ENCODE data around the gene PTPN7. TPM values are rescaled to one million over a fixed set of nuclear protein-coding genes. Genes with fewer than 3 reads are reported as not detected.

Gene PTPN7
- total and polyA plus RNA-seq, 10 of the 15 experiments (the other 5 are each of a cell fraction or from before 2014, with no cell fraction given): 7.9 to 117 (median 102) TPM

GRCh38 chr1:202200669-202201068 is 40.3 kb upstream of the PTPN7 start:
- ATAC-seq: no peak
- ChIA-PET SMC1A (ENCODE audit: uncharacterized antibody, unreplicated experiment) (interaction anchor here (1.0 kb wide), 1 partner anchor 51 kb away, joined by 3 read pairs; no protein-coding TSS in a partner anchor), CTCF (interaction anchor here (0.6 to 1.5 kb wide), 3 partner anchors 8 to 12 kb away, joined by 3 to 5 read pairs (median 4); no protein-coding TSS in a partner anchor), POLR2A (no interaction called here), RAD21 (ENCODE audit: unreplicated experiment) (interaction anchor here (1.7 kb wide), 1 partner anchor 12 kb away, joined by 5 read pairs; no protein-coding TSS in a partner anchor)
- H3K36me3 ChIP-seq (ENCODE audit: control insufficient read depth in 2 of 2, insufficient read depth in 2 of 2, low read length in 1 of 2): no peaks in the 10 kb centered on the region
- no TSS peak for BruUV-seq (replicated peaks)
- DNase-seq (ENCODE audit: low read depth, low spot score): no peak
- H3K4me3 ChIP-seq: no peak overlapping the region
- peaks cover 2 to 3% of the 10 kb centered on the region in 2 experiments; a peak in 2 of 4 replicates for H3K27me3 ChIP-seq (replicated peaks in 1 of 2; ENCODE audit: control insufficient read depth in 2 of 2, insufficient read depth in 2 of 2, low read length in 1 of 2)
- in situ Hi-C loops (cut with MboI): no loop called here
- no peak for FAIRE-seq
- no peaks in the 10 kb centered on the region for H4K20me1 ChIP-seq (ENCODE audit: control insufficient read depth, insufficient read depth)
- no peaks in the 10 kb centered on the region for H3K79me2 ChIP-seq (ENCODE audit: control insufficient read depth, insufficient read depth, low read length)
- no peaks in the 10 kb centered on the region for H3K4me1 ChIP-seq (ENCODE audit: control insufficient read depth, insufficient read depth, low read length)
- no peaks in the 10 kb centered on the region for H3K9me3 ChIP-seq (replicated peaks; ENCODE audit: control insufficient read depth, insufficient read depth, low read length)
- TF ChIP-seq MAX (IDR thresholded peaks at IDR 0.05; ENCODE audit: low read depth, low read length) (no peak), GABPA (IDR thresholded peaks at IDR 0.05; ENCODE audit: low read depth) (no peak), NRF1 (conservative IDR thresholded peaks at IDR 0.05; ENCODE audit: low read depth, low read length) (no peak)
- intact Hi-C loops (cut with micrococcal nuclease; ENCODE audit: unreplicated experiment): no loop called here
- no peak overlapping the region for H3K9ac ChIP-seq (ENCODE audit: control insufficient read depth, insufficient read depth, low read length)
- WGBS (ENCODE audit: insufficient coverage, insufficient replicate concordance, low lambda C conversion rate, missing lambda C conversion rate): 38% methylated on average over 8 of the region's 8 CpGs
- no peak overlapping the region for H3K27ac ChIP-seq (ENCODE audit: control insufficient read depth, insufficient read depth)
- no peak overlapping the region for H2AFZ ChIP-seq (ENCODE audit: control insufficient read depth, low read depth, low read length)
- H3K4me2 ChIP-seq (ENCODE audit: control insufficient read depth, insufficient read depth): no peak overlapping the region

GRCh38 chr1:202200112-202200548 is 39.7 kb upstream of the PTPN7 start:
- H3K9me3 ChIP-seq (replicated peaks; ENCODE audit: control insufficient read depth, insufficient read depth, low read length): no peaks in the 10 kb centered on the region
- ChIA-PET CTCF (interaction anchor here (0.7 to 1.5 kb wide), 4 partner anchors 10 to 117 kb away, joined by 3 to 9 read pairs (median 4); no protein-coding TSS in a partner anchor), SMC1A (ENCODE audit: uncharacterized antibody, unreplicated experiment) (no interaction called here), RAD21 (ENCODE audit: unreplicated experiment) (interaction anchor here (1.7 kb wide), 1 partner anchor 11 kb away, joined by 5 read pairs; no protein-coding TSS in a partner anchor), POLR2A (no interaction called here)
- no peak overlapping the region for H3K27ac ChIP-seq (ENCODE audit: control insufficient read depth, insufficient read depth)
- no peaks in the 10 kb centered on the region for H4K20me1 ChIP-seq (ENCODE audit: control insufficient read depth, insufficient read depth)
- H3K4me2 ChIP-seq (ENCODE audit: control insufficient read depth, insufficient read depth): no peak overlapping the region
- in situ Hi-C loops (cut with MboI): no loop called here
- WGBS (ENCODE audit: insufficient coverage, insufficient replicate concordance, low lambda C conversion rate, missing lambda C conversion rate): 31% methylated on average over 4 of the region's 4 CpGs
- FAIRE-seq (no peak), DNase-seq (ENCODE audit: low read depth, low spot score) (no peak), ATAC-seq (no peak)
- no peaks in the 10 kb centered on the region for H3K79me2 ChIP-seq (ENCODE audit: control insufficient read depth, insufficient read depth, low read length)
- H3K4me1 ChIP-seq (ENCODE audit: control insufficient read depth, insufficient read depth, low read length): no peaks in the 10 kb centered on the region
- H3K27me3 ChIP-seq (replicated peaks in 1 of 2; ENCODE audit: control insufficient read depth in 2 of 2, insufficient read depth in 2 of 2, low read length in 1 of 2): peaks cover 2 to 6% of the 10 kb centered on the region in 2 experiments; a peak in 3 of 4 replicates
- no peak overlapping the region for H3K4me3 ChIP-seq
- no peak overlapping the region for H3K9ac ChIP-seq (ENCODE audit: control insufficient read depth, insufficient read depth, low read length)
- H3K36me3 ChIP-seq (ENCODE audit: control insufficient read depth in 2 of 2, insufficient read depth in 2 of 2, low read length in 1 of 2): no peaks in the 10 kb centered on the region
- H2AFZ ChIP-seq (ENCODE audit: control insufficient read depth, low read depth, low read length): no peak overlapping the region
- no TSS peak for BruUV-seq (replicated peaks)
- intact Hi-C loops (cut with micrococcal nuclease; ENCODE audit: unreplicated experiment): no loop called here
- TF ChIP-seq ZBED1 (IDR thresholded peaks at IDR 0.05; ENCODE audit: borderline replicate concordance) (no peak), USF2 (IDR thresholded peaks at IDR 0.05; ENCODE audit: borderline replicate concordance, low read depth, low read length) (no peak), ELK1 (IDR thresholded peaks at IDR 0.05; ENCODE audit: low read depth, low read length) (no peak), PML (IDR thresholded peaks at IDR 0.05; ENCODE audit: low read length) (no peak), EGR1 (IDR thresholded peaks at IDR 0.05; ENCODE audit: borderline replicate concordance in 1 of 2, low read depth in 2 of 2, low read length in 2 of 2) (no peak), E2F8 (IDR thresholded peaks at IDR 0.05; ENCODE audit: low read depth, partially characterized antibody) (no peak), SMAD5 (IDR thresholded peaks at IDR 0.05; ENCODE audit: low read depth) (no peak), RELA (IDR thresholded peaks at IDR 0.05; ENCODE audit: borderline replicate concordance, partially characterized antibody) (no peak), FOXK2 (IDR thresholded peaks at IDR 0.05) (no peak), POU2F2 (IDR thresholded peaks at IDR 0.05; ENCODE audit: borderline replicate concordance, low read depth, low read length) (no peak)
